Effector memory CD4-positive, alpha-beta T cell (primary cell): ENCODE data around the gene YWHAG.

ENCODE experiments used
- DNase-seq, 3 donors: peaks; one replicate each; pipeline ENCODE4 v3.0.0-alpha.2; 2020
- H3K27ac ChIP-seq: 2 replicates; pipeline ENCODE4 v1.7.0; 2013; ENCODE audit warnings: mild to moderate bottlenecking, low read length, moderate library complexity; ENCODE audit not compliant: insufficient read depth, poor library complexity, severe bottlenecking
- H3K27me3 ChIP-seq: replicated peaks from 2 replicates; pipeline ENCODE4 v1.7.0; 2013; ENCODE audit warnings: mild to moderate bottlenecking, low read length; ENCODE audit not compliant: insufficient read depth, control insufficient read depth, poor library complexity, severe bottlenecking
- H3K36me3 ChIP-seq: 2 replicates; pipeline ENCODE4 v1.7.0; 2013; ENCODE audit warnings: mild to moderate bottlenecking, low read length, moderate library complexity; ENCODE audit not compliant: control insufficient read depth, insufficient read depth
- H3K4me1 ChIP-seq: 2 replicates; pipeline ENCODE4 v1.7.0; 2013; ENCODE audit warnings: low read length, mild to moderate bottlenecking; ENCODE audit not compliant: control insufficient read depth, insufficient read depth, poor library complexity, severe bottlenecking
- H3K4me3 ChIP-seq: 2 replicates; pipeline ENCODE4 v1.7.0; 2013; ENCODE audit warnings: low read length, low read depth, mild to moderate bottlenecking; ENCODE audit not compliant: insufficient read depth, poor library complexity, severe bottlenecking
- H3K9me3 ChIP-seq: 2 replicates; pipeline ENCODE4 v1.7.0; 2013; ENCODE audit warnings: mild to moderate bottlenecking, low read length, moderate library complexity; ENCODE audit not compliant: control insufficient read depth

Gene YWHAG

GRCh38 chr7:76280408-76280807 is 78.4 kb downstream of the YWHAG start:
- no peaks in the 10 kb centered on the region for H3K9me3 ChIP-seq
- no peak overlapping the region for H3K4me3 ChIP-seq
- no peak overlapping the region for H3K27ac ChIP-seq
- H3K27me3 ChIP-seq, result peaks cover 18% of the 10 kb centered on the region
- no peaks in the 10 kb centered on the region for H3K36me3 ChIP-seq
- DNase-seq, result no peak
- H3K4me1 ChIP-seq, result peaks cover 8% of the 10 kb centered on the region

GRCh38 chr7:76278540-76278939 is 80.3 kb downstream of the YWHAG start:
- Histone ChIP-seq H3K9me3 (no peaks in the 10 kb centered on the region), H3K36me3 (no peaks in the 10 kb centered on the region), H3K27ac (no peak overlapping the region), H3K4me3 (no peak overlapping the region), H3K27me3 (peaks cover 22% of the 10 kb centered on the region), H3K4me1 (peaks cover 8% of the 10 kb centered on the region)
- DNase-seq, result no peak
